Measurements from ENCODE around the gene RIOX2.
"Not testable (repeated sequence)": the region's sequence is repeated elsewhere in the genome, so short reads cannot be mapped to it uniquely, and the experiment has no call there.

Gene RIOX2

DNA sequence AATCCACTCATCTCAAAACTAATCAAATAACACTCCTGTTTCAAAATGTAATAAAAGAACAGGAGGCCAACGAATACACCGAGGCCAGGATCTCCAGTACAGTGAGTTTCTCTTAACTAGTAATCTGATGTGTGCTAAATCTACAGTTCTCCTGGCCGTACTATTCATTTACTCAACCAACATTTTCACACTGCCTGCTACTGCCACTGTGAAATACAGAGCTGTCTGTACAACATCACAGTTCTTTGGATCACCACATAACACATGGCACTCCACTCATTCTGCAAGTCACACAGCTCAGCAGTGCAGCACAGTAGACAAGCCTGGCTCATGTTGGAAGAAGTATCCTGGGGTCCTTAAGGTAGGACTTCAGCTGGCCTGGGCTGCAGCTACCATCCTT lies 21.9 kb downstream of the RIOX2 start:
- no peak for DNase-seq

DNA sequence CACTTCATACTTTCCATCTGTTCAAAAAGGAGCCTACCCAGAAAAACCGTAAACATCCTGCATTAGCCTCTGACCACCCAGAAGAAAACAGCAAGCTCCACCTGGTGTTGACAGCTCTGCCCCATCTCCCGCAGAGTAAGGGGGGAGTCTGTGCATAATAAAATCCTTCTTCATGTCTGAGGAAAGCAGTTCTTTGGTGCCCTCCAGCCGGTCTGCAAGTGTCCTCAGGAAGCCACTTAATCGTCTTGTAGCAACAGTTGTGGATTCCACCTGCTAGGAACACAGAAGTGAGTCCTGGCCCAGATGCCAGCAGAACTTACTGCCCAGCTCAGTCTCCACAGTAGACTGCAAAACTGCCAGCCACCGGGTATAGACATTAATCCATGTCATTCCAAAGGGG lies 22.5 kb downstream of the RIOX2 start:
- DNase-seq = no peak

DNA sequence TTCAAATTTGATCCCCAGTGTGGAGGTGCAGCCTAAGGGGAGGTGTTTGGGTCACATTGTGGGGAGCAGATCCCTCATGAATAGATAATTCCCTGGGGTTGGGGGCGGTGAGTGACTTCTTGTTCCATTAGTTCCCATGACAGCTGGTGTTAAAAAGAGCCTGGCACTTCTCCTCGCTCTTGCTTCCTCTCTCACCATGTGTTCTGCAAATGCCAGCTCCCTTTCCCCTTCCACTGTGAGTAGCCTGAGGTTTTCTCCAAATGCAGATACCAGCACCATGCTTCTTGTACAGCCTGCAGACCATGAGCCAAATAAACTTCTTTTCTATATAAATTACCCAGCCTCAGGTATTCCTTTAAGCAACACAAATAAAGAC lies 23.1 kb downstream of the RIOX2 start:
- no peak for DNase-seq

DNA sequence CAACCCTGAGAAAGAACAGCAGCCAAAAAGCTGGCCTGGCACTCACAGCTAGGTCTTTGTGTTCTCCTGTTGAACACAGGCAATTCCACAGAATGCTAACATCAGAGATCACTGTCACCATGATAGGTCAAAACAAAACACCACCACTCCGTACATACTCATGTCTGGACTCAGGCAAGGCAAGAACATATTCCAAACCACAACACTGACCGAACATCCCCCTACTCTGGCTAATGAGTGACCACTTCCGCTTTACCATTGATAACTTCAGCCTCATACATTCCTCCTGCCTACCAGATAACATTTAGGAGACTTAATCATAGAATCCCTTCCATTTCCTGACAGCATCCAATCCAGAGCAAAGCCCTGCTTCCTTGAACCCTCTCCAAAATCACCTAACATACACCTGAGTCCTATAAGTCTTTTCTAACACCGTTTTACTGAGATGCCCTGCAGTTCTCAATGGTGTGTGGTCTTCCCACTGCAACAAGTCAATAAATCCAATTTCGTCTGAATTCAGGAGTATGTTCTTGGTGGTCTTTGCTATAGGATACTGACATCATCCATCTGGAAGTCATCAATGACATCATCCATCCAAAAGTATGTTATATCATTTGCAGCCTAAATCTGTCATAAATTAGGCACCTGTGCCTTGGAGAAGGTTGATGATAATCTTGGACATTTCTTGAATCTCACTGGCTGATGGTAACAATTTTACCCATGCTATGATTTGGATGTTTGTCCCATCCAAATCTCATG lies 23.7 kb downstream of the RIOX2 start:
- no peak for DNase-seq

DNA sequence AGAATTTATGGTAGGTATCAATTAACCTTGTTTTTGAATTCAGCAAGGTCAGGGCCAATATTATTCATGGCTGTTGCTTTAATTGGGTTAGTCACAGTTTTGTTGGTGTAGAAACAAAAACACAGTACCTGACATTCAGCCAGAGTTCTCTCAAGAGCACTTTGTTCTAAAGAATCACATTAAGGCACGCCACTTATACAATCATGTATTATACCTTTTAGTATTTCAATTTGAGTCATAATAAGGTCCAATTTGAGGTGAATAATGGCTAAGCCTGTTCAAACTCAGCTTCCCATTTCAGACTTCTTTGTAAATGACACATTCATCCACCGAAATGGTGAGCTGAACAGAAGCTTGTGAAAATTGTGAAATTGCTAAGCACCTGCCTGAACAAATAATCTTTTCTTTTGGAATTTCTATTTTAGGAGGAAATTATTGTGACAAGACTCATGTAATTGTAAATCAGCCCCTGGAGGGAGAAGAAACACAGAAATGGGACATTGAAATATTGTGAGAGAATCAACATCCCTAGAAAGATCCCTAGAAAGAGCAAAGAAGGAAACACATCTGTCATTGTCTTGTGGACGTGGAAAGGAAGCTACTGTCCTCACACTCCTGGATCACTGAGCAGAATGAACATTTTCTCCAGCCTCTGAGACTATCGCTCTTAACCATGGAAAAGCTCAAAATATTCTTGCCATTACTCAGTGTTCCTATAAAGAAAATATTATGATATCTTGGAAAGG lies 29.3 kb downstream of the RIOX2 start:
- no peak for DNase-seq

DNA sequence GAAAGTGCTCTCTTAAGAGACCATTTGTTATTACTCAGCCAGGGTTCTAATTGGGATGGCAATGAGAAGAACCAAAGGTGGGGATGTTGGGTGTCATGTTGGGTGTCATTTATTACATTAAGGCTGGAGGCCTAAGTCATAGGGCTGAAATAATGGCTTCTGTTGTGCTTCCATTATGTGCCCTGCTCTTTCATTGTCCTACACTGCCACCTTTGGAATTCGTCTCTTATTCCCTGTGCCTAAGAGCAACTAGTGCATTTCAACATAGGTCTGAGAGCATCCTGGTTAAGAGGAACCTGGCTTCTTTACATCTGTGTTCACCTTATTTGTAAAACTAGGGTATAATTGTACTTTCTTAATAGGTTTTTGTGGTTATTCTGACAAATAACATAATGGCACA lies 32.2 kb downstream of the RIOX2 start:
- DNase-seq = no peak

DNA sequence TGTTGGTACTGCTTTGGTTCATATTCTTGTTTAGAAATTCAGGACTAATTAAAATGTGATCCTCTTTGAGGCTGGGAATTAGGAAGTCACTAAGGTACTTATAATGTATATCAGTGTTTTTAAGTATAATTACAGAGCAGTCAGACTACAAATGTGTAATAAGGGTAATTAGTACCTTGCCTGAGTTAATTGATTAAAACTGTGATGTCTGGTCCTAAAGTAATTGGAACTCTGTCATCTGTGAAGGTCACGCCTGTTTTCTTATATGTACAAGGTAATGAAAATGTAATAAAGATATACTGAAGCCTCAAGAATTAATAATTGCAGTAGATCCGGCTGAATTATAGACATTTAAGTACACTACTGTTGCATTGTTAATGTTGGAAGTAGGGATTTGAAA lies 32.8 kb downstream of the RIOX2 start:
- no peak for DNase-seq

DNA sequence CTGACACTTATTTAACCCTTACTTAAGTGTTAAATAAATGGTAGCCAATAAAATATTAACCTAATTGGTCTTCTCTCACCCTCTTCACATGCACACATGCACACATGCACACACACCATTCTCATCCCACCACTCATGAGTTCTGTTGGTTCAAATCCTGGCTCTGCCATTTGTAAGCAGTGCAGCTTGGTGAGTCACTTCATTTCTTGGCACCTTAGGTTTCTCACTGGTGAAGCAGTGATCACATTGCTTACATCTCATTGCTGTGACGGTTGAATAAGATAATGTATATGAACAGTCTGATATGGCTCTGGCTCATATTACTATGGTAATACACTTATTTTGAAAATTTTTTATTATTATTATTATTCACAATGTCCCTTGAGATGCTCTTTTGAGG lies 33.8 kb downstream of the RIOX2 start:
- DNase-seq = no peak

DNA sequence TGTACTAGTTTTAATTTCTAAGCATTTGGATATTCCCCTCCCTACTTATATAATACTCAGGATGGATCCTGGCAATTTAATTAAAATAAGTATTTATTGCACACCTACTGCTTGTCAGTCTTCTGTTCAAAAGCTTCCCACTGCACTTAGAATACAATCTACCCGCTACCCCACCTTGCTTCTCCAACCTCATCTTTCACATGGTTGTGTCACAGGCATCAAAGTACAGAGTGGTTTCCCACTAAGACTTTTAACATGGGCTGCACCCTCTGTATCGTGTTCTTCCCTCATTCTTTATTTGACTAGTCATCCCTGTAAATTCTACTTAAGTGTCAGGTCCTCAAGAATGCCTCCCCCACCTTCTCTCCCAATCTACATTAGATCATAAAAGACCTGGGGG lies 35.0 kb downstream of the RIOX2 start:
- DNase-seq = no peak

DNA sequence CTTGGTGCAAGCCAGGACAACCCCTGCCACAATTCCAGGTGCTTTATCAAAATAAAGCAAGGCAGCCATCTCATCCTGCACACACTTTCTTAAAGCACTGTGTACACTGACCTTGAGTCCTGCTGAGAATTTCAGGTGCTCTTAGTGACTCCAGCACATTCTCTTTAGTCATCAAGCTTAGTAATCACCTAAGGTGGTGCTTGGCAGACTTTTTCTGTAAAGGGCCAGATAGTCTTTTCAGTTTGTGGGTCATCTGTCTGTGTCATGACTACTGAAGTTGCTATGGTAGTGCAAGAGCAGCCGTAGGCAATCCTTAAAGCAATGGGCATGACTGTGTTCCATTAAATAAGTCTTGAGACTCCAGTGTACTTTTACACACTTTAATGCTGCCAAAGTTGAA lies 36.4 kb downstream of the RIOX2 start:
- no peak for DNase-seq

DNA sequence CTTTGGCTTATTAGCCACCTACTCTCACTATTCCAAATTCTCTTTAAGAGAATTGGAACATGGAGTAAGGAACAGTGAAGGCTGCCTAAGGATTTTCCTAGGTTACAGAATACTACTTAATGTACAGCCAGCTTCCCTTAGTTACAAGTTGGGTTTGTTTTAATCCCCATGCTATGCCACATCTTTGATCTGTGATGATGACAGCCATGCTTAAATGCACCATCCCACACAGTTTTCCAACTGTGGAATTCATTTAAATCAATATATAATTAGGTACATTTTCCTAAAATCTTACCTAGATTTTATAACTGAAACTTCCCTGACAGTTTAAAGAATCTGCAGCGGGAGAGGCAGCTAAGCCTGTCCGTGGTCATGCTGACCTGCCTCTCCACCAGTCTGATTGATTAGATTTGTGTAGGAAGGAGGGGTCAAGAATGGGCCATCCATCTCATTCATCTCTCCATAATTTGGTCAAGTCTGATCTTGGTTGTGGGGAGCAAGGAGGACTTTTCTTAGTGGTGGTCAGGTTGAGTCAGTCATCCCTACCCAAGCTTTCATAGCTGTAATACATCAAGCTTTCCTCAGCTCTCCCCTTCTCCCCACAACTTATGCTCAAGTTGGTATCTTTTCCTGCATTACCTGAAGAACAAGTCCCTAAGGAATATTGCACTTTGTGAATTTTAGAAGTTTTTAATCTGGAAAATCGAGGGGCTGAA lies 37.1 kb downstream of the RIOX2 start:
- DNase-seq = no peak

DNA sequence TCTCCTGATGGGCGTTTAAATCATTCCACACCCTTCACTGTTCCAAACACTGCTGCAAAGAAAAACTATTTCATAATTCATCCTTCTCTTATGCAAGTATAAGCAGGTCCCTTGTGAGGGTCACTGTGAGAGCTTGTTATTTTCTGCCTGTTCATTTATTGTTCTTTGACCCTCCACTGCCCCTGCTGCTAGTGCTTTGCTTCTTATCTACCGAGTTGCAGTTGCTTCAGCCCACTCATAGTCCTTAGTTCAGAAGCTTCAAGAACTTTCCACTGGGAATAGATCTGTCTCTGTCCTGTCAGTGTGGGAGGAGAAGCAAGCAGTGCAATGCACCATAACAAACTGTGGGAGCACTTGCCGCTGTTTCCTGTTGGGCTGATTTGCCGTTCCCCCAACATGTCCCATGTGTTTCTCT lies 39.8 kb downstream of the RIOX2 start:
- no peak for DNase-seq

DNA sequence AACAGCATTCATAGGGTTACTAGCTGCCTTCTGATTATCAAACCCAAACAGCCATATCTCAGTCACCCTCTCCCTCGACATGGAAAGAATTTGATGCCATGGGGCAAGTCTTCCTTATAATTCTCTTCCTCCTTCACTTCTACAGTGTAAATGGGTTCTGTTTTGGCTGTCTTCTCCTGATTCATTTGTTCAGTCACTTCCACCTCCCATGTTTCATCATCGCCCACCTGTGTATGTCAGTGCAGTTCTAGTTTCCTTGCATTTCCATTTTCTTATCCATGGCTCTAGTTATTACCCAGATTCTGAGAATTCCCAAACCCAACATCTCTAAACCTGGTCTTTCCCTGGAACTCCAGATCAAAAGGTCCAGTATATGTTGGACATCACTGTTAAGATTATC lies 41.0 kb downstream of the RIOX2 start:
- no peak for DNase-seq

DNA sequence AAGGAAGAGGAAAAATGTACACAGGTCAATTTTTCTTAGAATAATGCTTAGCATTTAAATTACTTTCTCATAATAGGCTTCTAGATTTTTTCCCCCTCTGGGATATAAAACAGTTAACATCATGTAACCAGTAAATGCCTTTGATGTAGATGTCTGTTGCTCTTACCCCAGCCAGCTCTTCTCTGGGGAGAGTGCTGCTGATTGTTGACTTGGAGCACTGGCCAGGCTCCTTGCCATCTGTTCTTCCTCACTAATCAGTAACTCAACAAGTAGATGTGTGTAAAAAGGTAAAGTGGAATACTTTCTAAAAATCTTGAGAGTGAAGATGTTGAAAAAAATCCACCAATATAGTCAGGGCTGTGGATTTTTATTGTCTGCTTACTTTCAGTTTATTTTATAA lies 42.2 kb downstream of the RIOX2 start:
- no peak for DNase-seq

DNA sequence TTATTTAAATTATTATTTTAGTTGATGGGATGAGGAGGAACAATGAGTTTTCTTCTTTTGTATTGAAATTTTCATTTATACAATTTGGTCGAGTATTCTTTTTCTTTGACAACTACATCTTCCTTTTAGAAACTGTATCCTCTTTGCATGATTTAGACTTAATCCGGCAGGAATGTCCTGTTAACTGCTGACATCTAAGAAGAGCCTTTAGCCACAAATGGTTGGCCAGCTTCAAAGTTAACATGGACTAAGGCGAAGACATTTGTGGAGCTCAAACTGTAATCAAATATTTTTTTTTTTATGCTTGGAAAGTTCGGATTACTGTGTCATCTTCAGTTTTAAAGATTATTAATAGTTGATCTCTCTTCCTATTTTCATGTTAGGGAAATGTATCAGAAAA lies 43.2 kb downstream of the RIOX2 start:
- no peak for DNase-seq

DNA sequence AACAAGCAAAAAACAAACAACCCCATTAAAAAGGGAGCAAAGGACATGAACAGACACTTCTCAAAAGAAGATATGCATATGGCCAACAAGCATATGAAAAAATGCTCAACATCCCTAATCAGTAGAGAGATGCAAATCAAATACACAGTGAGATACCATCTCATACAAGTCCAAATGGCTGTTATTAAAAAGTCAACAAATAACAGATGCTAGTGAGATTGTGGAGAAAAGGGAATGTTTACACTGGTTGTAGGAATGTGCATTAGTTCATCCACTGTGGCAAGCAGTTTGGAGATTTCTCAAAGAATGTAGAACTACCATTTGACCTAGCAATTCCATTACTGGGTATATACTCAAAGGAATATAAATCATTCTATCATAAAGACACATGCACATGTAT lies 44.5 kb downstream of the RIOX2 start:
- DNase-seq = no peak

DNA sequence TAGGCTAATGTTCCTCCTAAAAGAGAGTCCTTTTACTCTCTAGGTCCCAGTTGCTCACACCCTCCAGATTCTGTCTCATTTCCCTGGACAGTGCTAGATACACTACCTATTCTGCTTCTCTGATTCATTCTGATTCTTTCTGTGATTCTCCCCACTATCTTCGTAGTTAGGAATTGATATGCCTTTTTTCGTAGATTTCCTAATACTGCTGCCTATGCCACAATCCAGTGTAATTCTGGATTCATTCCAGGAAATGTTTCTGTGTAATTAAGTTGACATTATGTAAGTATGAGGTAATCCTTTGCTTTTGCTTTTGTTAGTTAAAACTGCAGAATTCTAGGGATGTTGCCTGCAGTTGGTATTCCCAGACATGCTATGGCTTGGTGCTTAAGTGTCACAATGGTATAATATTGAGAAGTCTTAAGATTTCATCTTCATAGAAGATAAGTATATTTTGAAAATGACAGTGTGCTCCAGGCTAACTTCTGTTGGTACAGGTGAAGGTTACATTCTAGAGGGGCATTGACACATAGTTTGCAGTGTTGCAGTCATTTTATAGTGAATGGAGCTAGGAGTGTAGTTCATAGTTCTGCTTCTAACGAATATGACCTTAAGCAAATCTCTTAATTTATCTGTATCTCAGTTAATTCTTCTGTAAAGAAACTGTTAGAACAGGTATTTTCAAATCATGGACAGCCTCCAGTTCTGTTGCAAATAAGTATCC lies 54.3 kb downstream of the RIOX2 start:
- no peak for DNase-seq

DNA sequence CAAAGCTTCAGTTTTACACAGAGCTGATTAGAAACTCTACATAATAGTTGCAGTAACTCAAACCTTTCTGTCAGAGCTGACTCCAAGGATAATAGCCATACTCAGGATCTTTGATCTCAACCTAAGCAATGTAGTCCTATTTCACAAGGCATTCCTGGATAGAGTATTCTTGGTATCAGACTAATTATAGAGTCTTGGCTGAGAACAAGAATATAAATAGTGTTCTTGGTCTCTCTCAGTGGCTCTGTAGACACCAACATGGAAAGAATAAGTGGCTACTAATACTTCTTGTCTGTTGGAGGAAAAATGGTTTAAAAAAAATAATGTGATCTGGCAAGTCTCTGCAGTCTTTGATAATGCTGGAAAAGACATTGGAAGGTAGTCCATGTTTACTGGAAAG lies 55.7 kb downstream of the RIOX2 start:
- no peak for DNase-seq

DNA sequence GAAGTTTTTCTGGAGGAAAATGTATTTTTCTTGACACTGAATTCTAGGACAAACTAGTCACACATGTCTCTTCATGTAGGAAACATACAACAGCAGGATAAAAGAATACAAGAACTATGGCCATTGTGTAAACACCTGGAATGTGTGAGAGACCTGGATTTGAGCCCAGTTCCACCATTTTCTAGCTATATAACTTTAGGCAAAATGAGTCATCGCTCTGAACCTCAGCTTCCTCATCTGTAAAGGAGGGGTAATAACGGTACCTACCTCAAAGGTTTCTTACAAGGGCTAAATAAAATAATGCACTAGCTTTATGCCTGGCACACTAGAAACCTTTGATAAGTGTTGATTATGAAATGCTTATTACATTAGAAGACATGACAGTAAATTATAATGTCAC lies 57.8 kb downstream of the RIOX2 start:
- no peak for DNase-seq

DNA sequence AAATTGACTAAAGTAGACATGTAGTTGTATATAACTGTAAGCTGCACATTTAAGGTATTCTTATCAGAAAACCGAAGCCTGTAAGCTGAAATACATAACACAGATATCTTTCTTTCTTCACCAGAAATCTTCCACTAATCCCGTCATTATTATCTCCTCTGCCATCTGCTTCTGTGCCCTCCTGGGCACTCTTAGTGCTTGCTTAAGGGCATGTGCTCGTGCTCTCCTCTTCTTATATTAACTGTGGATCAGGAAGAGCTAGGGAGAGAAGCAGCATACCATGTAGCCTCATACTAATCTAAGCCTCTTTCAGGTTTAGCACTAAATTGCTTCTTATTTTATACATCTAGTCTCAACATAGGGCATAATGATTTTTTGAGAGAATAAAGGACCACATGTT lies 60.8 kb downstream of the RIOX2 start:
- DNase-seq = no peak

DNA sequence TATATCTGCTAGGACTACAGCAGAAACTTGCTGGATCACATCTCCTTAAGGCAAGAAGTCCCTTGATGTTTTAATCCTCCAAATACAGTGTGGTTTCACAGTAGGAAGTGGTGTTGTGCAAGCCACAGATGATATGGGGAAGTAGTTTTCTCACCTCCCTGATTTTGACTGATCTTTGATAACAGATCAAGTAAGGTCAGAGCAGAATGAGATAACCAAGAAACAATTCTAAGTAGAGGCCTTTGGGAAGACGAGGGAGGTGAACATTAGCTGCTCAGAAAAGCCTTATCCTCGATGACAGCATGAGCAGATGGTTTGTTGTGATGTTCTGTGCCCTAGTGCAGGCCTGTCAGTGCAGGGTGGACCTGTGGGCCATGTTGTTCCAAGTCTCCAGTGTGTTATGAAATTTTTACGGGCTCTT lies 61.3 kb downstream of the RIOX2 start:
- DNase-seq = no peak

DNA sequence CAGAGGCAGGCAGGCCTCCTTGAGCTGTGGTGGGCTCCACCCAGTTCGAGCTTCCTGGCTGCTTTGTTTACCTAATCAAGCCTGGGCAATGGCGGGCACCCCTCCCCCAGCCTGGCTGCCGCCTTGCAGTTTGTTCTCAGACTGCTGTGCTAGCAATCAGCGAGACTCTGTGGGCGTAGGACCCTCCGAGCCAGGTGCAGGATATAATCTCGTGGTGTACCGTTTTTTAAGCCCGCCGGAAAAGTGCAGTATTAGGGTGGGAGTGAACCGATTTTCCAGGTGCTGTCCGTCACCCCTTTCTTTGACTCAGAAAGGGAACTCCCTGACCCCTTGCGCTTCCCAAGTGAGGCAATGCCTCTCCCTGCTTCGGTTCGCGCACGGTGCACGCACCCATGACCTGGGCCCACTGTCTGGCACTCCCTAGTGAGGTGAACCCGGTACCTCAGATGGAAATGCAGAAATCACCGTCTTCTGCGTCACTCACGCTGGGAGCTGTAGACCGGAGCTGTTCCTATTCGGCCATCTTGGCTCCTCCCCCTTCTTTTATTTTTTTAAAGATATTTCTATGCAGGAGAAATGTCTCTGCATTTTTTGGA lies 61.9 kb downstream of the RIOX2 start:
- not testable (repeated sequence) for DNase-seq

DNA sequence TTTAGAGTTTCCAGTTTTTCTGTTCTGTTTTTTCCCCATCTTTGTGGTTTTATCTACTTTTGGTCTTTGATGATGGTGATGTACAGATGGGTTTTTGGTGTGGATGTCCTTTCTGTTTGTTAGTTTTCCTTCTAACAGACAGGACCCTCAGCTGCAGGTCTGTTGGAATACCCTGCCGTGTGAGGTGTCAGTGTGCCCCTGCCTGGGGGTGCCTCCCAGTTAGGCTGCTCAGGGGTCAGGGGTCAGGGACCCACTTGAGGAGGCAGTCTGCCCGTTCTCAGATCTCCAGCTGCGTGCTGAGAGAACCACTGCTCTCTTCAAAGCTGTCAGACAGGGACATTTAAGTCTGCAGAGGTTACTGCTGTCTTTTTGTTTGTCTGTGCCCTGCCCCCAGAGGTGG lies 62.4 kb downstream of the RIOX2 start:
- not testable (repeated sequence) for DNase-seq

Data from GF-D8 (cell line).